Measurements from ENCODE around the gene HIP1. TPM values are rescaled to one million over a fixed set of nuclear protein-coding genes. Genes with fewer than 3 reads are reported as not detected.
A peak's percentile ranks its signal among the peaks of the same experiment; 100 is the strongest.

Gene HIP1
- total and polyA plus RNA-seq, 9 of the 15 experiments (the other 6 are each of a cell fraction or from before 2014, with no cell fraction given) = 2.4 to 13.7 (median 9.5) TPM

DNA sequence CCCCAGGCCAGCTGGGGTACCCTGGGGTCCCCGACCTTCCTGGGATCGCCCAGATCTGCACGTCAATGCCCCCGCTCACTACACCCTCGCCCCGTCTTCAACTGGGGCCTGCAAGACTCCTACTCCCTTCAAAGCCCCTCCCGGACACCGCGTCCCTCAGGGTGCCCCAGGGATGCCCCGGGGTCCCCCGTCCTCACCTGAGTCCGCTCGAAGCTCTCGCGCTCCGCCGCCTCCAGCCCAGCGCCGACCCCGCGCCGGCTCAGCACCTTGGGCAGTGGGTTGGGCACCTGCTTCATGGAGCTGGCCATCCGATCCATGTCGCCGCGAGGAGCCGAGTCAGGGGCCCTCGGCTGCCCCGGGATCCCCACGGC is at the start of gene HIP1 (continued):
- TF ChIP-seq, protein P1, sequence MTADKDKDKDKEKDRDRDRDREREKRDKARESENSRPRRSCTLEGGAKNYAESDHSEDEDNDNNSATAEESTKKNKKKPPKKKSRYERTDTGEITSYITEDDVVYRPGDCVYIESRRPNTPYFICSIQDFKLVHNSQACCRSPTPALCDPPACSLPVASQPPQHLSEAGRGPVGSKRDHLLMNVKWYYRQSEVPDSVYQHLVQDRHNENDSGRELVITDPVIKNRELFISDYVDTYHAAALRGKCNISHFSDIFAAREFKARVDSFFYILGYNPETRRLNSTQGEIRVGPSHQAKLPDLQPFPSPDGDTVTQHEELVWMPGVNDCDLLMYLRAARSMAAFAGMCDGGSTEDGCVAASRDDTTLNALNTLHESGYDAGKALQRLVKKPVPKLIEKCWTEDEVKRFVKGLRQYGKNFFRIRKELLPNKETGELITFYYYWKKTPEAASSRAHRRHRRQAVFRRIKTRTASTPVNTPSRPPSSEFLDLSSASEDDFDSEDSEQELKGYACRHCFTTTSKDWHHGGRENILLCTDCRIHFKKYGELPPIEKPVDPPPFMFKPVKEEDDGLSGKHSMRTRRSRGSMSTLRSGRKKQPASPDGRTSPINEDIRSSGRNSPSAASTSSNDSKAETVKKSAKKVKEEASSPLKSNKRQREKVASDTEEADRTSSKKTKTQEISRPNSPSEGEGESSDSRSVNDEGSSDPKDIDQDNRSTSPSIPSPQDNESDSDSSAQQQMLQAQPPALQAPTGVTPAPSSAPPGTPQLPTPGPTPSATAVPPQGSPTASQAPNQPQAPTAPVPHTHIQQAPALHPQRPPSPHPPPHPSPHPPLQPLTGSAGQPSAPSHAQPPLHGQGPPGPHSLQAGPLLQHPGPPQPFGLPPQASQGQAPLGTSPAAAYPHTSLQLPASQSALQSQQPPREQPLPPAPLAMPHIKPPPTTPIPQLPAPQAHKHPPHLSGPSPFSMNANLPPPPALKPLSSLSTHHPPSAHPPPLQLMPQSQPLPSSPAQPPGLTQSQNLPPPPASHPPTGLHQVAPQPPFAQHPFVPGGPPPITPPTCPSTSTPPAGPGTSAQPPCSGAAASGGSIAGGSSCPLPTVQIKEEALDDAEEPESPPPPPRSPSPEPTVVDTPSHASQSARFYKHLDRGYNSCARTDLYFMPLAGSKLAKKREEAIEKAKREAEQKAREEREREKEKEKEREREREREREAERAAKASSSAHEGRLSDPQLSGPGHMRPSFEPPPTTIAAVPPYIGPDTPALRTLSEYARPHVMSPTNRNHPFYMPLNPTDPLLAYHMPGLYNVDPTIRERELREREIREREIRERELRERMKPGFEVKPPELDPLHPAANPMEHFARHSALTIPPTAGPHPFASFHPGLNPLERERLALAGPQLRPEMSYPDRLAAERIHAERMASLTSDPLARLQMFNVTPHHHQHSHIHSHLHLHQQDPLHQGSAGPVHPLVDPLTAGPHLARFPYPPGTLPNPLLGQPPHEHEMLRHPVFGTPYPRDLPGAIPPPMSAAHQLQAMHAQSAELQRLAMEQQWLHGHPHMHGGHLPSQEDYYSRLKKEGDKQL (CRISPR knock-in tag; IDR thresholded peaks at IDR 0.05; ENCODE audit: borderline replicate concordance) = 0 out of 2 replicates have a peak, but pooled peaks have one; percentile 70
- TF ChIP-seq, protein P2, sequence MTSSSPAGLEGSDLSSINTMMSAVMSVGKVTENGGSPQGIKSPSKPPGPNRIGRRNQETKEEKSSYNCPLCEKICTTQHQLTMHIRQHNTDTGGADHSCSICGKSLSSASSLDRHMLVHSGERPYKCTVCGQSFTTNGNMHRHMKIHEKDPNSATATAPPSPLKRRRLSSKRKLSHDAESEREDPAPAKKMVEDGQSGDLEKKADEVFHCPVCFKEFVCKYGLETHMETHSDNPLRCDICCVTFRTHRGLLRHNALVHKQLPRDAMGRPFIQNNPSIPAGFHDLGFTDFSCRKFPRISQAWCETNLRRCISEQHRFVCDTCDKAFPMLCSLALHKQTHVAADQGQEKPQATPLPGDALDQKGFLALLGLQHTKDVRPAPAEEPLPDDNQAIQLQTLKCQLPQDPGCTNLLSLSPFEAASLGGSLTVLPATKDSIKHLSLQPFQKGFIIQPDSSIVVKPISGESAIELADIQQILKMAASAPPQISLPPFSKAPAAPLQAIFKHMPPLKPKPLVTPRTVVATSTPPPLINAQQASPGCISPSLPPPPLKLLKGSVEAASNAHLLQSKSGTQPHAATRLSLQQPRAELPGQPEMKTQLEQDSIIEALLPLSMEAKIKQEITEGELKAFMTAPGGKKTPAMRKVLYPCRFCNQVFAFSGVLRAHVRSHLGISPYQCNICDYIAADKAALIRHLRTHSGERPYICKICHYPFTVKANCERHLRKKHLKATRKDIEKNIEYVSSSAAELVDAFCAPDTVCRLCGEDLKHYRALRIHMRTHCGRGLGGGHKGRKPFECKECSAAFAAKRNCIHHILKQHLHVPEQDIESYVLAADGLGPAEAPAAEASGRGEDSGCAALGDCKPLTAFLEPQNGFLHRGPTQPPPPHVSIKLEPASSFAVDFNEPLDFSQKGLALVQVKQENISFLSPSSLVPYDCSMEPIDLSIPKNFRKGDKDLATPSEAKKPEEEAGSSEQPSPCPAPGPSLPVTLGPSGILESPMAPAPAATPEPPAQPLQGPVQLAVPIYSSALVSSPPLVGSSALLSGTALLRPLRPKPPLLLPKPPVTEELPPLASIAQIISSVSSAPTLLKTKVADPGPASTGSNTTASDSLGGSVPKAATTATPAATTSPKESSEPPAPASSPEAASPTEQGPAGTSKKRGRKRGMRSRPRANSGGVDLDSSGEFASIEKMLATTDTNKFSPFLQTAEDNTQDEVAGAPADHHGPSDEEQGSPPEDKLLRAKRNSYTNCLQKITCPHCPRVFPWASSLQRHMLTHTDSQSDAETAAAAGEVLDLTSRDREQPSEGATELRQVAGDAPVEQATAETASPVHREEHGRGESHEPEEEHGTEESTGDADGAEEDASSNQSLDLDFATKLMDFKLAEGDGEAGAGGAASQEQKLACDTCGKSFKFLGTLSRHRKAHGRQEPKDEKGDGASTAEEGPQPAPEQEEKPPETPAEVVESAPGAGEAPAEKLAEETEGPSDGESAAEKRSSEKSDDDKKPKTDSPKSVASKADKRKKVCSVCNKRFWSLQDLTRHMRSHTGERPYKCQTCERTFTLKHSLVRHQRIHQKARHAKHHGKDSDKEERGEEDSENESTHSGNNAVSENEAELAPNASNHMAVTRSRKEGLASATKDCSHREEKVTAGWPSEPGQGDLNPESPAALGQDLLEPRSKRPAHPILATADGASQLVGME (CRISPR knock-in tag; IDR thresholded peaks at IDR 0.05) = peak; percentile 86; the same call in 1 of the 2 replicates
- TF ChIP-seq CEBPB (tag; IDR thresholded peaks at IDR 0.05) (no peak), SMARCE1 (IDR thresholded peaks at IDR 0.05) (peak; percentile 40; the same call in 1 of the 2 replicates), NFIC (IDR thresholded peaks at IDR 0.05) (peak; percentile 34; the same call in 1 of the 2 replicates), TOE1 (IDR thresholded peaks at IDR 0.05; ENCODE audit: borderline replicate concordance) (peak; percentile 12; the same call in 1 of the 2 replicates), TOE1 (CRISPR knock-in tag; IDR thresholded peaks at IDR 0.05; ENCODE audit: borderline replicate concordance, low read depth) (no peak), SAFB (IDR thresholded peaks at IDR 0.05; ENCODE audit: borderline replicate concordance, low read depth, low read length) (0 out of 2 replicates have a peak, but pooled peaks have one; percentile 29), HSF4 (CRISPR knock-in tag; IDR thresholded peaks at IDR 0.05; ENCODE audit: borderline replicate concordance) (no peak), MYNN (IDR thresholded peaks at IDR 0.05) (no peak), MYNN (CRISPR knock-in tag; IDR thresholded peaks at IDR 0.05) (no peak), MYC (IDR thresholded peaks at IDR 0.05; ENCODE audit: low read depth, low read length) (no peak), MYC (CRISPR knock-in tag; IDR thresholded peaks at IDR 0.05; ENCODE audit: borderline replicate concordance, low read depth) (peak; percentile 61; the same call in 1 of the 2 replicates)
- TF ChIP-seq, protein P3, sequence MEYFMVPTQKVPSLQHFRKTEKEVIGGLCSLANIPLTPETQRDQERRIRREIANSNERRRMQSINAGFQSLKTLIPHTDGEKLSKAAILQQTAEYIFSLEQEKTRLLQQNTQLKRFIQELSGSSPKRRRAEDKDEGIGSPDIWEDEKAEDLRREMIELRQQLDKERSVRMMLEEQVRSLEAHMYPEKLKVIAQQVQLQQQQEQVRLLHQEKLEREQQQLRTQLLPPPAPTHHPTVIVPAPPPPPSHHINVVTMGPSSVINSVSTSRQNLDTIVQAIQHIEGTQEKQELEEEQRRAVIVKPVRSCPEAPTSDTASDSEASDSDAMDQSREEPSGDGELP (CRISPR knock-in tag; IDR thresholded peaks at IDR 0.05; ENCODE audit: borderline replicate concordance) = peak; percentile 49; the same call in 1 of the 2 replicates
- TF ChIP-seq, protein P4, sequence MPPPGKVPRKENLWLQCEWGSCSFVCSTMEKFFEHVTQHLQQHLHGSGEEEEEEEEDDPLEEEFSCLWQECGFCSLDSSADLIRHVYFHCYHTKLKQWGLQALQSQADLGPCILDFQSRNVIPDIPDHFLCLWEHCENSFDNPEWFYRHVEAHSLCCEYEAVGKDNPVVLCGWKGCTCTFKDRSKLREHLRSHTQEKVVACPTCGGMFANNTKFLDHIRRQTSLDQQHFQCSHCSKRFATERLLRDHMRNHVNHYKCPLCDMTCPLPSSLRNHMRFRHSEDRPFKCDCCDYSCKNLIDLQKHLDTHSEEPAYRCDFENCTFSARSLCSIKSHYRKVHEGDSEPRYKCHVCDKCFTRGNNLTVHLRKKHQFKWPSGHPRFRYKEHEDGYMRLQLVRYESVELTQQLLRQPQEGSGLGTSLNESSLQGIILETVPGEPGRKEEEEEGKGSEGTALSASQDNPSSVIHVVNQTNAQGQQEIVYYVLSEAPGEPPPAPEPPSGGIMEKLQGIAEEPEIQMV (tag; conservative IDR thresholded peaks at IDR 0.05; ENCODE audit: low read depth) = peak; percentile 97
